Measurements from ENCODE around the gene LRP5. TPM values are rescaled to one million over a fixed set of nuclear protein-coding genes. Genes with fewer than 3 reads are reported as not detected.

Gene LRP5
- total RNA-seq, 1 experiment from 2014 or later, result 129 TPM

GRCh38 chr11:68362801-68363379, 50.5 kb downstream of the LRP5 start:
- H3K4me2 ChIP-seq, result no peak overlapping the region
- H3K9me3 ChIP-seq (ENCODE audit: insufficient read depth, low read depth), result no peaks in the 10 kb centered on the region
- POLR2A ChIA-PET (ENCODE audit: unreplicated experiment), result no interaction called here
- H2AFZ ChIP-seq, result no peak overlapping the region
- H3K27ac ChIP-seq, result no peak overlapping the region
- H4K20me1 ChIP-seq (ENCODE audit: insufficient read depth), result peaks cover 3% of the 10 kb centered on the region; the same call in 1 of the 2 replicates
- no peaks in the 10 kb centered on the region for H3K79me2 ChIP-seq (ENCODE audit: low read depth)
- BruUV-seq (replicated peaks), result no TSS peak
- no peak overlapping the region for H3K4me3 ChIP-seq
- CTCF ChIA-PET, result interaction anchor here (0.6 to 0.7 kb wide), 2 partner anchors 120 to 127 kb away, joined by 4 to 9 read pairs; no protein-coding TSS in a partner anchor
- intact Hi-C loops (cut with micrococcal nuclease; ENCODE audit: unreplicated experiment), result no loop called here
- H3K4me1 ChIP-seq (replicated peaks; ENCODE audit: insufficient read depth), result no peaks in the 10 kb centered on the region
- no peaks in the 10 kb centered on the region for H3K27me3 ChIP-seq (ENCODE audit: insufficient read depth, low read depth)
- H3F3A ChIP-seq (ENCODE audit: insufficient read depth, low read depth), result no peaks in the 10 kb centered on the region
- no peaks in the 10 kb centered on the region for H3K9me2 ChIP-seq (ENCODE audit: insufficient read depth)
- peaks cover 13% of the 10 kb centered on the region for H3K36me3 ChIP-seq (ENCODE audit: low read depth)
- TF ChIP-seq EZH2 (IDR thresholded peaks at IDR 0.05; ENCODE audit: low read depth), result no peak
- TF ChIP-seq, protein P1, sequence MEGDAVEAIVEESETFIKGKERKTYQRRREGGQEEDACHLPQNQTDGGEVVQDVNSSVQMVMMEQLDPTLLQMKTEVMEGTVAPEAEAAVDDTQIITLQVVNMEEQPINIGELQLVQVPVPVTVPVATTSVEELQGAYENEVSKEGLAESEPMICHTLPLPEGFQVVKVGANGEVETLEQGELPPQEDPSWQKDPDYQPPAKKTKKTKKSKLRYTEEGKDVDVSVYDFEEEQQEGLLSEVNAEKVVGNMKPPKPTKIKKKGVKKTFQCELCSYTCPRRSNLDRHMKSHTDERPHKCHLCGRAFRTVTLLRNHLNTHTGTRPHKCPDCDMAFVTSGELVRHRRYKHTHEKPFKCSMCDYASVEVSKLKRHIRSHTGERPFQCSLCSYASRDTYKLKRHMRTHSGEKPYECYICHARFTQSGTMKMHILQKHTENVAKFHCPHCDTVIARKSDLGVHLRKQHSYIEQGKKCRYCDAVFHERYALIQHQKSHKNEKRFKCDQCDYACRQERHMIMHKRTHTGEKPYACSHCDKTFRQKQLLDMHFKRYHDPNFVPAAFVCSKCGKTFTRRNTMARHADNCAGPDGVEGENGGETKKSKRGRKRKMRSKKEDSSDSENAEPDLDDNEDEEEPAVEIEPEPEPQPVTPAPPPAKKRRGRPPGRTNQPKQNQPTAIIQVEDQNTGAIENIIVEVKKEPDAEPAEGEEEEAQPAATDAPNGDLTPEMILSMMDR (conservative IDR thresholded peaks at IDR 0.05), result no peak
- DNase-seq, result no peak

- Histone ChIP-seq H3F3A (ENCODE audit: insufficient read depth, low read depth) (no peaks in the 10 kb centered on the region; the same call in 1 of the 2 replicates), H3K79me2 (ENCODE audit: low read depth) (no peaks in the 10 kb centered on the region), H3K27me3 (ENCODE audit: insufficient read depth, low read depth) (no peaks in the 10 kb centered on the region), H3K27ac (no peak overlapping the region), H3K36me3 (ENCODE audit: low read depth) (peaks cover 6% of the 10 kb centered on the region), H3K4me3 (no peak overlapping the region), H2AFZ (no peak overlapping the region), H3K9me3 (ENCODE audit: insufficient read depth, low read depth) (no peaks in the 10 kb centered on the region), H4K20me1 (ENCODE audit: insufficient read depth) (peaks cover 3% of the 10 kb centered on the region; the same call in 1 of the 2 replicates), H3K4me2 (no peak overlapping the region), H3K4me1 (replicated peaks; ENCODE audit: insufficient read depth) (no peaks in the 10 kb centered on the region), H3K9me2 (ENCODE audit: insufficient read depth) (no peaks in the 10 kb centered on the region)
- no peak for TF ChIP-seq EZH2 (IDR thresholded peaks at IDR 0.05; ENCODE audit: low read depth)
- TF ChIP-seq, protein P1 (conservative IDR thresholded peaks at IDR 0.05), result no peak
- ChIA-PET POLR2A (ENCODE audit: unreplicated experiment) (no interaction called here), CTCF (no interaction called here)
- DNase-seq, result no peak
- BruUV-seq (replicated peaks), result no TSS peak
- intact Hi-C loops (cut with micrococcal nuclease; ENCODE audit: unreplicated experiment), result no loop called here
Measured at GRCh38 chr11:68363776-68364175, 51.4 kb downstream of the LRP5 start.

DNA sequence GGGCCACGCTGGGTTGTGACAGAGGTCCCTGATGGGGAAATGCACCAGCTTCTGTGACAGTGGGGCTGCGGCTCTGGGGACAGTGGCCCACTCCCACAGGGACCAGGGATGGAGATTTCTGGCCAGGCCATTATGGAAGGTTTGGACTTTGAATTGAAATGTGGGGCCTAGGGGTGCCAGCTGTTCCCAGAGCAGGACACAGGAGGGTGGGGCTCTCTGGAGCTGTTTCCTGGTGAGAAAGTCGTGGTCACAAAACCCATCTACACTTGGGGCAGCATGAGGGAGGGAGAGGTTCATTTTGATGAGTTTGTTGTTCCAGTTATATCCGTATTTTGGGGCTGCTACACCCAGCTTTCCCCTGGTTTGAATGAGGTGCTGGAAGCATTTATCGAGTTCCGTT, 52.2 kb downstream of the LRP5 start:
- intact Hi-C loops (cut with micrococcal nuclease; ENCODE audit: unreplicated experiment), result no loop called here
- no peaks in the 10 kb centered on the region for H3K9me2 ChIP-seq (ENCODE audit: insufficient read depth)
- no peaks in the 10 kb centered on the region for H3K27me3 ChIP-seq (ENCODE audit: insufficient read depth, low read depth)
- no peaks in the 10 kb centered on the region for H3K4me1 ChIP-seq (replicated peaks; ENCODE audit: insufficient read depth)
- ChIA-PET POLR2A (ENCODE audit: unreplicated experiment) (no interaction called here), CTCF (no interaction called here)
- H3K79me2 ChIP-seq (ENCODE audit: low read depth), result no peaks in the 10 kb centered on the region
- H3K4me2 ChIP-seq, result no peak overlapping the region
- H3K4me3 ChIP-seq, result no peak overlapping the region
- BruUV-seq (replicated peaks), result no TSS peak
- H3K9me3 ChIP-seq (ENCODE audit: insufficient read depth, low read depth), result no peaks in the 10 kb centered on the region
- no peak overlapping the region for H2AFZ ChIP-seq
- DNase-seq, result no peak
- H3K36me3 ChIP-seq (ENCODE audit: low read depth), result no peaks in the 10 kb centered on the region
- no peak for TF ChIP-seq EZH2 (IDR thresholded peaks at IDR 0.05; ENCODE audit: low read depth)
- TF ChIP-seq, protein P1 (conservative IDR thresholded peaks at IDR 0.05), result no peak
- peaks cover 6% of the 10 kb centered on the region; the same call in 1 of the 2 replicates for H3F3A ChIP-seq (ENCODE audit: insufficient read depth, low read depth)
- no peaks in the 10 kb centered on the region; the same call in 1 of the 2 replicates for H4K20me1 ChIP-seq (ENCODE audit: insufficient read depth)
- H3K27ac ChIP-seq, result no peak overlapping the region
